GM12872 (cell line): ENCODE results near the gene TP53RK.

Experiments used
- CTCF ChIP-seq: IDR thresholded peaks from 3 replicates; pipeline ENCODE4 v1.5.1; 2011; ENCODE audit warnings: low read depth, mild to moderate bottlenecking, low read length, moderate library complexity; ENCODE audit not compliant: insufficient read depth

Gene TP53RK

GRCh38 chr20:46670585-46671584, 18.4 kb downstream of the TP53RK start:
- no peak for TF ChIP-seq CTCF

- no peak for TF ChIP-seq CTCF
These were observed 19.0 kb downstream of the TP53RK start for GRCh38 chr20:46670228-46670584.

- no peak for TF ChIP-seq CTCF
These were observed 22.3 kb downstream of the TP53RK start for GRCh38 chr20:46666818-46667515.

GRCh38 chr20:46666306-46666705, 22.9 kb downstream of the TP53RK start:
- TF ChIP-seq CTCF, result no peak

- no peak for TF ChIP-seq CTCF
These were observed 23.6 kb downstream of the TP53RK start for GRCh38 chr20:46665602-46666001.

GRCh38 chr20:46663531-46663930, 25.7 kb downstream of the TP53RK start:
- no peak for TF ChIP-seq CTCF

GRCh38 chr20:46661659-46662058, 27.6 kb downstream of the TP53RK start:
- no peak for TF ChIP-seq CTCF
